Neural crest cell (in vitro differentiated cells): Measurements from ENCODE around the gene ZNF423. TPM values are rescaled to one million over a fixed set of nuclear protein-coding genes. Genes with fewer than 3 reads are reported as not detected.

Experiments
- DNase-seq: peaks from one replicate; pipeline ENCODE4 v3.0.0; 2021; ENCODE audit warnings: low read depth, mixed read lengths, low spot score
- H3K27ac Mint-ChIP-seq: one replicate; pipeline ENCODE4 v1.8.0; 2021; ENCODE audit warnings: mild to moderate bottlenecking, mixed read lengths; ENCODE audit not compliant: unreplicated experiment
- H3K27me3 Mint-ChIP-seq: 2 replicates; pipeline ENCODE4 v1.8.0; 2021; ENCODE audit warnings: low read depth, mild to moderate bottlenecking, mixed read lengths
- H3K36me3 Mint-ChIP-seq: 2 replicates; pipeline ENCODE4 v1.8.0; 2021; ENCODE audit warnings: low read depth, mild to moderate bottlenecking, mixed read lengths
- H3K4me1 Mint-ChIP-seq: 2 replicates; pipeline ENCODE4 v1.8.0; 2021; ENCODE audit warnings: mixed read lengths
- H3K4me3 Mint-ChIP-seq: one replicate; pipeline ENCODE4 v1.8.0; 2021; ENCODE audit warnings: mild to moderate bottlenecking, mixed read lengths
- H3K9me3 Mint-ChIP-seq: 2 replicates; pipeline ENCODE4 v1.8.0; 2021; ENCODE audit warnings: mixed read lengths
- CTCF ChIP-seq: fragments of 200-600 bp; sonication (generic); conservative IDR thresholded peaks from 2 replicates; pipeline ENCODE4 v1.5.0; 2021; ENCODE audit warnings: antibody characterized with exemption, mild to moderate bottlenecking
- total RNA-seq: library from RNA; stranded (reverse); gene quantifications from 2 replicates; pipeline ENCODE4 v1.2.1, GENCODE V29; 2021

The ZNF423 gene
- total RNA-seq, 1 donor from 2014 or later = 55.4 TPM

- Mint-ChIP-seq H3K27me3 (no peaks in the 10 kb centered on the region), H3K36me3 (no peaks in the 10 kb centered on the region), H3K4me1 (peaks cover 40% of the 10 kb centered on the region), H3K9me3 (no peaks in the 10 kb centered on the region), H3K4me3 (peak overlapping the region; percentile 25), H3K27ac (peak overlapping the region; percentile 81)
- DNase-seq = no peak
- TF ChIP-seq CTCF = no peak
These were observed 80.3 kb downstream of the ZNF423 start for GRCh38 chr16:49775581-49775980.

GRCh38 chr16:49775018-49775417 lies 80.9 kb downstream of the ZNF423 start:
- no peak for DNase-seq
- no peak overlapping the region for H3K4me3 Mint-ChIP-seq
- H3K27ac Mint-ChIP-seq = no peak overlapping the region
- H3K36me3 Mint-ChIP-seq = no peaks in the 10 kb centered on the region
- no peak for TF ChIP-seq CTCF
- peaks cover 40% of the 10 kb centered on the region for H3K4me1 Mint-ChIP-seq
- no peaks in the 10 kb centered on the region for H3K27me3 Mint-ChIP-seq
- H3K9me3 Mint-ChIP-seq = no peaks in the 10 kb centered on the region

- DNase-seq = no peak
- no peak for TF ChIP-seq CTCF
- H3K9me3 Mint-ChIP-seq = no peaks in the 10 kb centered on the region
- no peak overlapping the region for H3K27ac Mint-ChIP-seq
- H3K36me3 Mint-ChIP-seq = no peaks in the 10 kb centered on the region
- peaks cover 34% of the 10 kb centered on the region for H3K4me1 Mint-ChIP-seq
- no peak overlapping the region for H3K4me3 Mint-ChIP-seq
- H3K27me3 Mint-ChIP-seq = no peaks in the 10 kb centered on the region
These were observed 82.1 kb downstream of the ZNF423 start for GRCh38 chr16:49773534-49774475.

- H3K27ac Mint-ChIP-seq = no peak overlapping the region
- no peaks in the 10 kb centered on the region for H3K36me3 Mint-ChIP-seq
- H3K9me3 Mint-ChIP-seq = no peaks in the 10 kb centered on the region
- no peak for DNase-seq
- no peak overlapping the region for H3K4me3 Mint-ChIP-seq
- H3K27me3 Mint-ChIP-seq = no peaks in the 10 kb centered on the region
- TF ChIP-seq CTCF = no peak
- peaks cover 40% of the 10 kb centered on the region for H3K4me1 Mint-ChIP-seq
These were observed 87.9 kb downstream of the ZNF423 start for GRCh38 chr16:49767998-49768397.

- H3K27me3 Mint-ChIP-seq = no peaks in the 10 kb centered on the region
- H3K36me3 Mint-ChIP-seq = no peaks in the 10 kb centered on the region
- no peak overlapping the region for H3K4me3 Mint-ChIP-seq
- DNase-seq = no peak
- no peak for TF ChIP-seq CTCF
- H3K9me3 Mint-ChIP-seq = no peaks in the 10 kb centered on the region
- H3K27ac Mint-ChIP-seq = no peak overlapping the region
- H3K4me1 Mint-ChIP-seq = peaks cover 38% of the 10 kb centered on the region
These were observed 88.5 kb downstream of the ZNF423 start for GRCh38 chr16:49767414-49767813.
